Activated B cell treated with CpG ODN at 0.5 μM for 24 hours (primary cell): ENCODE results near the gene SHC4. TPM values are rescaled to one million over a fixed set of nuclear protein-coding genes. Genes with fewer than 3 reads are reported as not detected.

ENCODE experiments used
- ATAC-seq: fragments of 200-7000 bp; cut with Tn5 transposase; one replicate; pipeline ENCODE4 v1.10.0; 2021; ENCODE audit warnings: low read depth, mild to moderate bottlenecking, moderate library complexity
- CTCF ChIA-PET: fragments of 350-600 bp; sonication (Branson Sonifier 250); formaldehyde crosslinking; loops from one replicate; lab custom pipeline; 2021; ENCODE audit warnings: antibody characterized with exemption; lab: Charles Lee
- POLR2A ChIA-PET: fragments of 350-600 bp; sonication (Branson Sonifier 250); formaldehyde crosslinking; loops from one replicate; lab custom pipeline; 2021; ENCODE audit warnings: antibody characterized with exemption; lab: Charles Lee
- DNase-seq: peaks from one replicate; pipeline ENCODE4 v3.0.0; 2022
- H3K27ac Mint-ChIP-seq: one replicate; pipeline ENCODE4 v1.8.0; 2020; ENCODE audit warnings: mixed read lengths
- H3K27me3 Mint-ChIP-seq: one replicate; pipeline ENCODE4 v1.8.0; 2021; ENCODE audit warnings: mixed read lengths
- H3K36me3 Mint-ChIP-seq: one replicate; pipeline ENCODE4 v1.8.0; 2021; ENCODE audit warnings: low read depth, mixed read lengths
- H3K4me1 Mint-ChIP-seq: one replicate; pipeline ENCODE4 v1.8.0; 2021; ENCODE audit warnings: mixed read lengths
- H3K4me3 Mint-ChIP-seq: one replicate; pipeline ENCODE4 v1.8.0; 2020; ENCODE audit warnings: mild to moderate bottlenecking, mixed read lengths
- H3K9me3 Mint-ChIP-seq: one replicate; pipeline ENCODE4 v1.8.0; 2020; ENCODE audit warnings: mixed read lengths
- CTCF ChIP-seq: fragments of 200-600 bp; IDR thresholded peaks from one replicate; pipeline ENCODE4 v1.8.0; 2022; ENCODE audit warnings: antibody characterized with exemption, mild to moderate bottlenecking
- intact Hi-C: fragments of 100-400 bp; cut with micrococcal nuclease; formaldehyde crosslinking; loops from one replicate; pipeline ENCODE4 v1.15.1; 2024
- total RNA-seq: library from RNA; stranded (reverse); gene quantifications from 2 replicates; pipeline ENCODE4 v1.2.3, GENCODE V29; 2022

Gene SHC4
- total RNA-seq, 1 donor from 2014 or later, result not detected

- no peak for DNase-seq
- no peak for ATAC-seq
- intact Hi-C loops, result no loop called here
- TF ChIP-seq CTCF, result no peak
- CTCF ChIA-PET, result no interaction called here
- POLR2A ChIA-PET, result no interaction called here
- Mint-ChIP-seq H3K4me1 (no peaks in the 10 kb centered on the region), H3K4me3 (no peak overlapping the region), H3K27me3 (no peaks in the 10 kb centered on the region), H3K9me3 (peaks cover 3% of the 10 kb centered on the region), H3K27ac (no peak overlapping the region), H3K36me3 (no peaks in the 10 kb centered on the region)
Measured at GRCh38 chr15:48905216-48905615, 58.5 kb downstream of the SHC4 start.

GRCh38 chr15:48904758-48905157 lies 59.0 kb downstream of the SHC4 start:
- intact Hi-C loops, result no loop called here
- Mint-ChIP-seq H3K27me3 (peaks cover 2% of the 10 kb centered on the region), H3K36me3 (no peaks in the 10 kb centered on the region), H3K4me3 (no peak overlapping the region), H3K9me3 (peaks cover 3% of the 10 kb centered on the region), H3K4me1 (no peaks in the 10 kb centered on the region), H3K27ac (no peak overlapping the region)
- TF ChIP-seq CTCF, result no peak
- ATAC-seq, result no peak
- CTCF ChIA-PET, result no interaction called here
- no peak for DNase-seq
- POLR2A ChIA-PET, result no interaction called here

- no peak overlapping the region for H3K27ac Mint-ChIP-seq
- no peak for TF ChIP-seq CTCF
- ATAC-seq (no peak), DNase-seq (no peak)
- CTCF ChIA-PET, result interaction anchor here (0.7 kb wide), 1 partner anchor 45 kb away, joined by 3 read pairs; no protein-coding TSS in a partner anchor
- H3K4me3 Mint-ChIP-seq, result no peak overlapping the region
- H3K36me3 Mint-ChIP-seq, result no peaks in the 10 kb centered on the region
- no peaks in the 10 kb centered on the region for H3K4me1 Mint-ChIP-seq
- intact Hi-C loops, result no loop called here
- POLR2A ChIA-PET, result no interaction called here
- H3K27me3 Mint-ChIP-seq, result peaks cover 23% of the 10 kb centered on the region
- no peaks in the 10 kb centered on the region for H3K9me3 Mint-ChIP-seq
Measured at GRCh38 chr15:48899793-48900192, 63.9 kb downstream of the SHC4 start.

- ChIA-PET CTCF (no interaction called here), POLR2A (no interaction called here)
- DNase-seq, result no peak
- peaks cover 27% of the 10 kb centered on the region for H3K27me3 Mint-ChIP-seq
- ATAC-seq, result no peak
- no peaks in the 10 kb centered on the region for H3K4me1 Mint-ChIP-seq
- TF ChIP-seq CTCF, result no peak
- H3K4me3 Mint-ChIP-seq, result no peak overlapping the region
- H3K27ac Mint-ChIP-seq, result no peak overlapping the region
- intact Hi-C loops, result no loop called here
- H3K9me3 Mint-ChIP-seq, result no peaks in the 10 kb centered on the region
- H3K36me3 Mint-ChIP-seq, result no peaks in the 10 kb centered on the region
Measured at GRCh38 chr15:48898446-48898845, 65.3 kb downstream of the SHC4 start.

GRCh38 chr15:48898032-48898431 lies 65.7 kb downstream of the SHC4 start:
- CTCF ChIA-PET, result no interaction called here
- intact Hi-C loops, result no loop called here
- no peak for TF ChIP-seq CTCF

More at GRCh38 chr15:48898032-48898431, 65.7 kb downstream of the SHC4 start:
- no peaks in the 10 kb centered on the region for H3K4me1 Mint-ChIP-seq
- no peaks in the 10 kb centered on the region for H3K36me3 Mint-ChIP-seq
- H3K27ac Mint-ChIP-seq, result no peak overlapping the region
- no peak overlapping the region for H3K4me3 Mint-ChIP-seq
- H3K27me3 Mint-ChIP-seq, result peaks cover 27% of the 10 kb centered on the region
- POLR2A ChIA-PET, result no interaction called here
- no peaks in the 10 kb centered on the region for H3K9me3 Mint-ChIP-seq
- no peak for ATAC-seq
- no peak for DNase-seq
